GM12873 (cell line): ENCODE measurements around the gene BCKDHA.
A peak's percentile ranks its signal among the peaks of the same experiment; 100 is the strongest.

Experiments
- CTCF ChIP-seq: IDR thresholded peaks from 2 replicates; pipeline ENCODE4 v1.5.1; 2012; ENCODE audit warnings: low read depth, mild to moderate bottlenecking, moderate library complexity, low read length, control low read depth; ENCODE audit not compliant: insufficient read depth; ENCODE audit errors: missing control alignments

BCKDHA gene

GRCh38 chr19:41397086-41398049 lies at the start of gene BCKDHA, which contains the start of gene EXOSC5:
TSS of gene BCKDHA (plus strand) at chr19:41397818. CDS start at chr19:41397828, 10 bp downstream.
TSS of gene EXOSC5 (minus strand) at chr19:41397359. CDS start at chr19:41397328, 31 bp downstream.
- no peak for TF ChIP-seq CTCF

- no peak for TF ChIP-seq CTCF
These were observed 46.8 kb upstream of the BCKDHA start for GRCh38 chr19:41350735-41351338.

- no peak for TF ChIP-seq CTCF
These were observed 46.0 kb upstream of the BCKDHA start for GRCh38 chr19:41351339-41352245.

GRCh38 chr19:41352279-41352608 lies 45.4 kb upstream of the BCKDHA start:
- no peak for TF ChIP-seq CTCF

GRCh38 chr19:41352609-41353465 lies 44.8 kb upstream of the BCKDHA start:
- TF ChIP-seq CTCF: peak; percentile 76

GRCh38 chr19:41353466-41354342 lies 43.9 kb upstream of the BCKDHA start, which contains the start of gene TGFB1:
TSS of gene TGFB1 (minus strand) at chr19:41353922. CDS start at chr19:41353044, 878 bp downstream.
- peak; percentile 88 for TF ChIP-seq CTCF
